ENCODE data around the gene JPT2.

The JPT2 gene

GRCh38 chr16:1705688-1706385 is 27.8 kb downstream of the JPT2 start, which contains the start of gene MAPK8IP3:
MAPK8IP3 (plus strand) TSS chr16:1706195; CDS start chr16:1706340, 145 bp downstream.
- peak; percentile 100 for TF ChIP-seq CTCF (IDR thresholded peaks at IDR 0.05; ENCODE audit: control insufficient read depth, extremely low read depth, insufficient read depth)
- DNase-seq (ENCODE audit: low read depth): no peak
- H3K4me3 ChIP-seq (ENCODE audit: low read depth, low read length): peak within 1 kb of the TSS; percentile 95

- peak overlapping the region; percentile 95 for H3K4me3 ChIP-seq (ENCODE audit: low read depth, low read length)
- no peak for DNase-seq (ENCODE audit: low read depth)
- TF ChIP-seq CTCF (IDR thresholded peaks at IDR 0.05; ENCODE audit: control insufficient read depth, extremely low read depth, insufficient read depth): no peak
Observed at GRCh38 chr16:1706386-1707192, 28.5 kb downstream of the JPT2 start.

DNA sequence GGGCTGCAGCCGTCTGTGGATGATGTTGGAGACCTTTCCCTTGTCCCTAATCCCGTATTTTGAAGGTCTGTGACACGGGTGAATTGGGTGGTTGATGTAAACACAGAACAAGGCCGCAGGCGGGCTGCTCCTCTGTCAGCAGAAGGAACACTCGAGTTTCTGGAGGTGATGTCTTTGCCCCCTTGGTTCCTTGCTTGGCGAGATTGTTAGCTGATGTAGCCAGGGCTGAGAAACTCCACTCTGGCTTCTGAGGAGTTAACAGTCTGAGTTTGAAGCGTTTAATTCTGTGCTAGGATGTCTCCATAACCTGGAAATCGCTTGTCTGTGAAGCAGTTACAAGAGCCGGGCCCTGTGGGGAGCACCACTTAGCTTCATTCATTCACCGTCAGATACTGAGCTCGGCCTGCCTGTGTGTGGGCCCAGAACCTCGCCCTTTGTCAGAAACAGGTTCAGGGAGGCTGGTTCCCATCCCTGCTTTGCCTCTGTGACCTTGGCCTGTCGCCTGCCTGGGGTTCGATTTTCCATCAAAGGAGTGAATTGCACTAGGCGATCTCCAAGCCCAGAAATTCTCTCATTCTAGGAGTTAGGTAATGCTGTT is 29.2 kb downstream of the JPT2 start:
- TF ChIP-seq CTCF (IDR thresholded peaks at IDR 0.05; ENCODE audit: control insufficient read depth, extremely low read depth, insufficient read depth): no peak
- no peak for DNase-seq (ENCODE audit: low read depth)
- H3K4me3 ChIP-seq (ENCODE audit: low read depth, low read length): peak overlapping the region; percentile 95

- DNase-seq (ENCODE audit: low read depth): no peak
Observed at GRCh38 chr16:1708083-1708767, 30.1 kb downstream of the JPT2 start.

DNA sequence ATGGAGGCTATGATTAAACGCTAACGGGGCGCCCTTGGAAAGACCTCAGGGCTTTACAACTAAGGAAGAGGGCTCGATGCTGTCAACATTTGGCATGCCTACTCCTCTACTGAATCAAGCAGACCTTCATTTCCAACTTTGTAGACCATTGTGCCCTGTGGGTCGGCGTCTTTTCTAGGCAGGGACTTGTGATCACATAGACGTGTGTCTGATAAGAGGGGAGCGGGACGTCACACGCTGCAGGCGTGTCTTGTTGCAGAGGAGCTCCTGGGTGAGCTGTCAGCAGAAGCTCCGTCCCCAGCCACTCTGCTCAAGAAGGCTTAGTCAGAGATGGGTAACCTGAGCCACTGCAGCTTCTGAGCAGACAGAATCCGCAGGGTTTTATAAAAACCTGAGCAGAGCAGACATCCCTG is 30.7 kb downstream of the JPT2 start:
- TF ChIP-seq CTCF (IDR thresholded peaks at IDR 0.05; ENCODE audit: control insufficient read depth, extremely low read depth, insufficient read depth): no peak
- DNase-seq (ENCODE audit: low read depth): no peak
- H3K4me3 ChIP-seq (ENCODE audit: low read depth, low read length): no peak overlapping the region

More at GRCh38 chr16:1708083-1708767, 30.1 kb downstream of the JPT2 start:
- TF ChIP-seq CTCF (IDR thresholded peaks at IDR 0.05; ENCODE audit: control insufficient read depth, extremely low read depth, insufficient read depth): no peak
- no peak overlapping the region for H3K4me3 ChIP-seq (ENCODE audit: low read depth, low read length)

GRCh38 chr16:1709356-1709755 is 31.3 kb downstream of the JPT2 start:
- TF ChIP-seq CTCF (IDR thresholded peaks at IDR 0.05; ENCODE audit: control insufficient read depth, extremely low read depth, insufficient read depth): no peak
- H3K4me3 ChIP-seq (ENCODE audit: low read depth, low read length): no peak overlapping the region
- no peak for DNase-seq (ENCODE audit: low read depth)
